Measurements from ENCODE around the gene CAST. TPM values are rescaled to one million over a fixed set of nuclear protein-coding genes. Genes with fewer than 3 reads are reported as not detected.

Gene CAST
- total RNA-seq, 4 donors from 2014 or later: 292 to 347 (median 320) TPM

DNA sequence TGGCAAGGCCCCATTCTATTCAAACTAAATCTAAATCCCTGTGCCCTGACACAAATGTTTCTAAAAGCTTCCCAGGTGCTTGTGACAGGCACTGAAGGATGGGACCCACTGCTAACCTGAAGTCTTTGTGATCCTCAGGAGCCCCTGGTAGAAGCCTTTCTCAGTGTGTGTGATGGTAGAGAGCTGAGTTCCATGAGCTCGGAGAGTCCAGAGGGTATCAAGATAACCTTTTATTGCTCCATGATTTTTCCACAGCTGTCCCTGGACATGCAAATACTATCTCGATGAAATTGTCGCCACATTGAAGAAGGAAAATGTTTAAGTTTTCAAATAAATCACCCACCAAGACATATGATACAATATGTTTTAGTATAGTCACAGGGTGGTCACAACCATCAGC lies 7.7 kb downstream of the CAST start:
- H3K4me3 ChIP-seq: no peak overlapping the region
- peaks cover 0 to 64% (median 3%) of the 10 kb centered on the region in 3 donors for H3K4me1 ChIP-seq
- TF ChIP-seq EP300 (IDR thresholded peaks at IDR 0.05) (no peak), POLR2A (IDR thresholded peaks at IDR 0.05) (no peak), POLR2AphosphoS5 (IDR thresholded peaks at IDR 0.05) (no peak)
- TF ChIP-seq, protein P1, sequence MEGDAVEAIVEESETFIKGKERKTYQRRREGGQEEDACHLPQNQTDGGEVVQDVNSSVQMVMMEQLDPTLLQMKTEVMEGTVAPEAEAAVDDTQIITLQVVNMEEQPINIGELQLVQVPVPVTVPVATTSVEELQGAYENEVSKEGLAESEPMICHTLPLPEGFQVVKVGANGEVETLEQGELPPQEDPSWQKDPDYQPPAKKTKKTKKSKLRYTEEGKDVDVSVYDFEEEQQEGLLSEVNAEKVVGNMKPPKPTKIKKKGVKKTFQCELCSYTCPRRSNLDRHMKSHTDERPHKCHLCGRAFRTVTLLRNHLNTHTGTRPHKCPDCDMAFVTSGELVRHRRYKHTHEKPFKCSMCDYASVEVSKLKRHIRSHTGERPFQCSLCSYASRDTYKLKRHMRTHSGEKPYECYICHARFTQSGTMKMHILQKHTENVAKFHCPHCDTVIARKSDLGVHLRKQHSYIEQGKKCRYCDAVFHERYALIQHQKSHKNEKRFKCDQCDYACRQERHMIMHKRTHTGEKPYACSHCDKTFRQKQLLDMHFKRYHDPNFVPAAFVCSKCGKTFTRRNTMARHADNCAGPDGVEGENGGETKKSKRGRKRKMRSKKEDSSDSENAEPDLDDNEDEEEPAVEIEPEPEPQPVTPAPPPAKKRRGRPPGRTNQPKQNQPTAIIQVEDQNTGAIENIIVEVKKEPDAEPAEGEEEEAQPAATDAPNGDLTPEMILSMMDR (IDR thresholded peaks at IDR 0.05): no peak
- H3K27ac ChIP-seq: no peak overlapping the region
- no peaks in the 10 kb centered on the region for H3K9me3 ChIP-seq
- 88 to 100% methylated on average over 2 to 3 of the region's 3 CpGs for WGBS, 2 donors (ENCODE audit: low coverage in 1 of 2)
- no peaks in the 10 kb centered on the region for H3K27me3 ChIP-seq
- no peak for ATAC-seq
- no peaks in the 10 kb centered on the region for H3K36me3 ChIP-seq

GRCh38 chr5:96671441-96671840 lies 9.3 kb downstream of the CAST start:
- Histone ChIP-seq H3K27ac (no peak overlapping the region), H3K4me3 (no peak overlapping the region), H3K4me1 (peaks cover 0 to 65% (median 5%) of the 10 kb centered on the region in 3 donors), H3K9me3 (no peaks in the 10 kb centered on the region), H3K36me3 (no peaks in the 10 kb centered on the region), H3K27me3 (no peaks in the 10 kb centered on the region)
- ATAC-seq: no peak
- TF ChIP-seq POLR2AphosphoS5 (IDR thresholded peaks at IDR 0.05) (no peak), EP300 (IDR thresholded peaks at IDR 0.05) (no peak), POLR2A (IDR thresholded peaks at IDR 0.05) (no peak)
- TF ChIP-seq, protein P1 (IDR thresholded peaks at IDR 0.05): no peak
- 93 to 94% methylated on average over 4 to 5 of the region's 5 CpGs for WGBS, 2 donors (ENCODE audit: low coverage in 1 of 2)

DNA sequence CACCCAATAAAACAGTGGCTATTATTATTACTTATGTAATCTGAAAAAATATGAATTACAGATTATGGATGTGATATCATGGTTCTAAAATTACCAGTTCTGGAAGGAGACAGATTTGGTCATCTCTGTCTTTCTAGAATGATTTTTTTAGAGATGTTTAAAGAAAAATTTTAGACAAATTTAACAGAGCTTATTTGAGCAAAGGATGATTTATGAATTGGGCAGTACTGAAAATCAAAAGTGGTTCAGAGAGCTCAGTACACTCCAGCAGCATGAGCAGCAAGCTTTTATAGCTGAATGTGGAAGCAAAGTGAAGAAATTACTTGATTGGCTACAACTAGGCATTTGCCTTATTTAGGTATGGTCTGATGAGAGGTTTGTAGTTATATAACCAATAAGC lies 11.0 kb downstream of the CAST start:
- H3K36me3 ChIP-seq: peaks cover 0 to 14% of the 10 kb centered on the region in 2 donors
- TF ChIP-seq, protein P1 (IDR thresholded peaks at IDR 0.05): no peak
- TF ChIP-seq EP300 (IDR thresholded peaks at IDR 0.05) (no peak), POLR2A (IDR thresholded peaks at IDR 0.05) (no peak), POLR2AphosphoS5 (IDR thresholded peaks at IDR 0.05) (no peak)
- H3K27me3 ChIP-seq: no peaks in the 10 kb centered on the region
- no peak for ATAC-seq
- H3K27ac ChIP-seq: no peak overlapping the region
- H3K9me3 ChIP-seq: no peaks in the 10 kb centered on the region
- peaks cover 0 to 61% (median 5%) of the 10 kb centered on the region in 3 donors for H3K4me1 ChIP-seq
- H3K4me3 ChIP-seq: no peak overlapping the region

GRCh38 chr5:96675882-96676281 lies 13.7 kb downstream of the CAST start:
- no peaks in the 10 kb centered on the region for H3K9me3 ChIP-seq
- peaks cover 0 to 41% (median 7%) of the 10 kb centered on the region in 3 donors for H3K4me1 ChIP-seq
- no peak overlapping the region for H3K27ac ChIP-seq
- ATAC-seq: no peak
- WGBS, 2 donors (ENCODE audit: low coverage in 1 of 2): 45 to 71% methylated on average over 1 of the region's 1 CpG
- H3K4me3 ChIP-seq: no peak overlapping the region
- peaks cover 0 to 27% of the 10 kb centered on the region in 2 donors for H3K36me3 ChIP-seq
- TF ChIP-seq POLR2A (IDR thresholded peaks at IDR 0.05): no peak
- TF ChIP-seq, protein P1 (IDR thresholded peaks at IDR 0.05): no peak
- TF ChIP-seq EP300 (IDR thresholded peaks at IDR 0.05): no peak
- no peak for TF ChIP-seq POLR2AphosphoS5 (IDR thresholded peaks at IDR 0.05)
- no peaks in the 10 kb centered on the region for H3K27me3 ChIP-seq

DNA sequence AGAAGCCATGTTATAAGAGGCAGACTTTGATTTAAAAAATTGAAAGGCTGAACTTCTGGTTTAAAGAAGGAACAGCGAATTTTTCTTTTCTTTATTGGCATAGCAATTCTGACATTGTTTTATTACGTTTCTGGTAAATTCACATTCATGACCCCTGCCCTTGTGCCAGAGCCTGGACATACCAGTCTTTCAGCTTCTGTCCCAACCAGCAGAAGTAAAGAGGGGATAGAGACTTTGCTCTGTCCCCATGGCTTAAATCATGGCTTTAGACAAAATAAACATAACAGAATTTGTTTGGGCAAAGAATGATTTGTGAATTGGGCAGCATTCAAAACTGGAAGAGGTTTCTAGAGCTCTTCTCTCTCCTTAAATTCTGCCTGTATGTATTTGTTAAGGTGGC lies 15.3 kb downstream of the CAST start:
- Histone ChIP-seq H3K4me3 (no peak overlapping the region), H3K4me1 (peaks cover 0 to 40% (median 7%) of the 10 kb centered on the region in 3 donors), H3K36me3 (peaks cover 0 to 27% of the 10 kb centered on the region in 2 donors), H3K27me3 (no peaks in the 10 kb centered on the region), H3K9me3 (no peaks in the 10 kb centered on the region), H3K27ac (no peak overlapping the region)
- WGBS, 2 donors (ENCODE audit: low coverage in 1 of 2): 77 to 84% methylated on average over 2 of the region's 2 CpGs
- no peak for ATAC-seq
- TF ChIP-seq, protein P1 (IDR thresholded peaks at IDR 0.05): no peak
- TF ChIP-seq POLR2AphosphoS5 (IDR thresholded peaks at IDR 0.05): no peak
- no peak for TF ChIP-seq POLR2A (IDR thresholded peaks at IDR 0.05)
- no peak for TF ChIP-seq EP300 (IDR thresholded peaks at IDR 0.05)
